ENCODE data around the gene YPEL2. TPM values are rescaled to one million over a fixed set of nuclear protein-coding genes. Genes with fewer than 3 reads are reported as not detected.

The YPEL2 gene
- total RNA-seq, 1 donor from 2014 or later, result 19.5 TPM

- TF ChIP-seq, protein P1, sequence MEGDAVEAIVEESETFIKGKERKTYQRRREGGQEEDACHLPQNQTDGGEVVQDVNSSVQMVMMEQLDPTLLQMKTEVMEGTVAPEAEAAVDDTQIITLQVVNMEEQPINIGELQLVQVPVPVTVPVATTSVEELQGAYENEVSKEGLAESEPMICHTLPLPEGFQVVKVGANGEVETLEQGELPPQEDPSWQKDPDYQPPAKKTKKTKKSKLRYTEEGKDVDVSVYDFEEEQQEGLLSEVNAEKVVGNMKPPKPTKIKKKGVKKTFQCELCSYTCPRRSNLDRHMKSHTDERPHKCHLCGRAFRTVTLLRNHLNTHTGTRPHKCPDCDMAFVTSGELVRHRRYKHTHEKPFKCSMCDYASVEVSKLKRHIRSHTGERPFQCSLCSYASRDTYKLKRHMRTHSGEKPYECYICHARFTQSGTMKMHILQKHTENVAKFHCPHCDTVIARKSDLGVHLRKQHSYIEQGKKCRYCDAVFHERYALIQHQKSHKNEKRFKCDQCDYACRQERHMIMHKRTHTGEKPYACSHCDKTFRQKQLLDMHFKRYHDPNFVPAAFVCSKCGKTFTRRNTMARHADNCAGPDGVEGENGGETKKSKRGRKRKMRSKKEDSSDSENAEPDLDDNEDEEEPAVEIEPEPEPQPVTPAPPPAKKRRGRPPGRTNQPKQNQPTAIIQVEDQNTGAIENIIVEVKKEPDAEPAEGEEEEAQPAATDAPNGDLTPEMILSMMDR (IDR thresholded peaks at IDR 0.05), result no peak
- Mint-ChIP-seq H3K27ac (no peak overlapping the region), H3K9me3 (no peaks in the 10 kb centered on the region), H3K4me1 (no peaks in the 10 kb centered on the region), H3K27me3 (no peaks in the 10 kb centered on the region), H3K36me3 (ENCODE audit: low read depth) (peaks cover 53% of the 10 kb centered on the region), H3K4me3 (no peak overlapping the region)
- ChIA-PET POLR2A (no interaction called here), CTCF (no interaction called here)
- ATAC-seq (ENCODE audit: low read depth) (no peak), DNase-seq (no peak)
- intact Hi-C loops (cut with micrococcal nuclease), result no loop called here
Measured at GRCh38 chr17:59402760-59403159, 71.3 kb downstream of the YPEL2 start.

DNA sequence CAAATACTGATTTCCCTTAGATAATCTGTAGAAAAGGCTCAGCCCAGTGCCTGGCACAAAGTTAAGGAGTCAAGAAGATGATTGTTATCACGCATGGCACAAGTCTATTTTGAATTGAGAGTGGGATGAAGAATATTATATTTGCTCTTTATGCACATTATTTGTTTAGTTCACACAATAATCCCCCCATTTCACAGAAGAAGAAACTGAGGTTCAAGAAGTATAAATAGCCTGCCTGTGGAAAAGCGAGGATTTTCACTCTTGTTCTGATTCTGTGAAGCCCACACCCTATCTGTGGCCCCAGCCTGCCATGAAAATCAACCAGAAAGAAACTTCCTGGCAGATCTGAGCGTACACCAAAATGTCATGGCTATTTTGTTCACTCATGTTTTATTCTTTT is 73.0 kb downstream of the YPEL2 start:
- H3K4me3 Mint-ChIP-seq, result no peak overlapping the region
- no peak overlapping the region for H3K27ac Mint-ChIP-seq
- H3K36me3 Mint-ChIP-seq (ENCODE audit: low read depth), result peaks cover 36% of the 10 kb centered on the region
- H3K9me3 Mint-ChIP-seq, result no peaks in the 10 kb centered on the region
- no peak for ATAC-seq (ENCODE audit: low read depth)
- TF ChIP-seq, protein P1 (IDR thresholded peaks at IDR 0.05), result no peak
- intact Hi-C loops (cut with micrococcal nuclease), result no loop called here
- no peak for DNase-seq
- POLR2A ChIA-PET, result interaction anchor here (0.6 kb wide), 1 partner anchor 24 kb away, joined by 3 read pairs; no protein-coding TSS in a partner anchor
- no peaks in the 10 kb centered on the region for H3K27me3 Mint-ChIP-seq
- H3K4me1 Mint-ChIP-seq, result peaks cover 6% of the 10 kb centered on the region
- CTCF ChIA-PET, result interaction anchor here (0.6 to 1.3 kb wide), 2 partner anchors 75 kb away, joined by 3 to 7 read pairs; no protein-coding TSS in a partner anchor

DNA sequence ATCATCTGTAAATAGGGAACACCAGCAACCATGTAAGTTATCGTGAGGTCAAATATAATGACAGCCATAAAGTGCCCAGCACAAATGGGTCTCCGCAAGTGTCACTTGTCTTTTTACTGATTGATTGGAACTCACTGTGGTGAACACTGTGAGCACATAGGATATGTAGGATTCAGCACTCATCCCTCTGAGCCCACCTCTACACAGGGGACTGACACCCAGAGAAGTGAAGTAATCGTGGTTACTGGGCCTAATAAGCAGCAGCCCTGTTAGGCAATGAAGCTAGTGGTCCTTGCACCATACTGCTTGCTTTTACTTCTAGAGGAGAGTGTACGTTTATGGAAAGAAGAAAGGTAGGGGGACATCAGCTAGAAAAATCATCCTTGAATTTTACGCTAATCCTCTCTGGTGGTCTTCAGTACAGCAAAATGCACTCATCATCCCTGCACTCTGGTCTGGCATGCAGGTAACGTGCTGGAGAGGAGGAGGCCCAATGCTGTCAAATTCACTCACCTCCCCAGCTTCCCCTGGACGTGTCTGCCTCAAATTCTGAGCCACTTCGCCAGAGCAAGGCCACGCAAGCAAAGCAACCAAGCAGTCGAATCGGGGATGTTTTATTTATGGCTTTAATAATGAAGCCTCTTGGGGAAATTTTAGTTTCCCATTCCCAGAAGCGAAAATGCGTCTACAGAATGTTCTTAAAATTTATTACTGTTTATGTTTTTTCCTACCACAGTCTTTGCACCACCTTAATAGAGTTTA is 74.7 kb downstream of the YPEL2 start:
- ChIA-PET POLR2A (no interaction called here), CTCF (interaction anchor here (1.1 kb wide), 1 partner anchor 76 kb away, joined by 3 read pairs; no protein-coding TSS in a partner anchor)
- Mint-ChIP-seq H3K27me3 (no peaks in the 10 kb centered on the region), H3K36me3 (ENCODE audit: low read depth) (peaks cover 26% of the 10 kb centered on the region), H3K27ac (no peak overlapping the region), H3K4me1 (peaks cover 7% of the 10 kb centered on the region), H3K9me3 (peaks cover 3% of the 10 kb centered on the region), H3K4me3 (no peak overlapping the region)
- intact Hi-C loops (cut with micrococcal nuclease), result no loop called here
- ATAC-seq (ENCODE audit: low read depth) (no peak), DNase-seq (no peak)
- TF ChIP-seq, protein P1 (IDR thresholded peaks at IDR 0.05), result no peak

- ChIA-PET POLR2A (no interaction called here), CTCF (interaction anchor here (1.1 kb wide), 1 partner anchor 77 kb away, joined by 3 read pairs; no protein-coding TSS in a partner anchor)
- no peaks in the 10 kb centered on the region for H3K27me3 Mint-ChIP-seq
- DNase-seq, result no peak
- H3K4me1 Mint-ChIP-seq, result peaks cover 7% of the 10 kb centered on the region
- intact Hi-C loops (cut with micrococcal nuclease), result no loop called here
- TF ChIP-seq, protein P1 (IDR thresholded peaks at IDR 0.05), result no peak
- no peak overlapping the region for H3K4me3 Mint-ChIP-seq
- peaks cover 3% of the 10 kb centered on the region for H3K9me3 Mint-ChIP-seq
- no peak for ATAC-seq (ENCODE audit: low read depth)
- peaks cover 23% of the 10 kb centered on the region for H3K36me3 Mint-ChIP-seq (ENCODE audit: low read depth)
- H3K27ac Mint-ChIP-seq, result no peak overlapping the region
Measured at GRCh38 chr17:59406808-59407381, 75.4 kb downstream of the YPEL2 start.

DNA sequence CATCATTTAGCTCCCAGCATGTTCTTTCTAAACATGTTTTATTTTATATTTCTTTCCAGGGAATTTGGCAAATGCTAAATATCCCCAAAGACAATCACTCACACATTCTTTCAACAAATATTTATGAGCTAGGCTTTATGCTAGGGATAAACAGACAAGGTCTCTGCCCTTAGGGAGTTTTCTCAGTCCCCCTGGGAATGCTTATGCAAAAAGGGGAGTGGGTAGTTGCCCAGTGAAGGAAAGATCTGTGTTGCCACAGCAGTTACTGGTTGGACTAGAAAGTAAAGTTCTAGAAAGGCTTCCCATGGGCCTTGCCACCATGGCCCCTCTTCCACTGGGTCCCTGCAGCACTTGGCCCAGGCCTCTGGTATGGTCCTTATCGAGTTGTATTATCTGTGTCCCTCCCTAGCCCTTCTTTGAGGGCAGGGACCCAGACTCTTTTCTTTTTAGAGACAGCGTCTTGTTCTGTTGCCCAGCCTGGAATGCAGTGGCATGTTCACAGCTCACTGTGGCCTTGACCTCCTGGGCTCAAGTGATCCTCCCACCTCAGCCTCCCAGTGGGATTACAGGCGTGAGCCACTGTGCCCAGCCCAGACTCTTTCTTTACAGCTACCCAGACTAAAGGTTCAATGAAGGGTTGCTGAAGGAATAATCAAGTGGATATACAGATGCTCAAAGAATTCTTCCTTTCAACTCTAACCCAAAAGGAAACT is 78.0 kb downstream of the YPEL2 start:
- POLR2A ChIA-PET, result interaction anchor here (0.6 to 1.4 kb wide), 2 partner anchors 9 to 60 kb away, joined by 3 to 5 read pairs; no protein-coding TSS in a partner anchor
- Mint-ChIP-seq H3K9me3 (peaks cover 3% of the 10 kb centered on the region), H3K27me3 (no peaks in the 10 kb centered on the region), H3K4me3 (no peak overlapping the region), H3K4me1 (peaks cover 19% of the 10 kb centered on the region), H3K36me3 (ENCODE audit: low read depth) (peaks cover 11% of the 10 kb centered on the region), H3K27ac (no peak overlapping the region)
- intact Hi-C loops (cut with micrococcal nuclease), result no loop called here
- CTCF ChIA-PET, result interaction anchor here (1.5 kb wide), 1 partner anchor 80 kb away, joined by 3 read pairs; no protein-coding TSS in a partner anchor
- DNase-seq (no peak), ATAC-seq (ENCODE audit: low read depth) (peak; percentile 58)
- TF ChIP-seq, protein P1 (IDR thresholded peaks at IDR 0.05), result no peak
